OCI-LY3 (cell line): ENCODE results near the gene BABAM2.
"Not testable (repeated sequence)": the region's sequence is repeated elsewhere in the genome, so short reads cannot be mapped to it uniquely, and the experiment has no call there.

Source experiments
- H2AFZ ChIP-seq: fragments of 200-600, 300-600 bp; shearing (Covaris generic); 2 replicates; pipeline ENCODE4 v1.6.0; 2014; ENCODE audit warnings: antibody characterized with exemption, low read depth, low read length
- H3K27ac ChIP-seq: fragments of 200-600, 300-600 bp; sonication (generic); 2 replicates; pipeline ENCODE4 v1.5.1; 2014; ENCODE audit warnings: mild to moderate bottlenecking, low read length, moderate library complexity, mixed read lengths
- H3K27me3 ChIP-seq: fragments of 200-600, 300-600 bp; sonication (generic); 2 replicates; pipeline ENCODE4 v1.6.1; 2014; ENCODE audit warnings: low read depth, low read length, mixed read lengths
- H3K36me3 ChIP-seq: fragments of 200-600, 300-600 bp; sonication (generic); replicated peaks from 2 replicates; pipeline ENCODE3; 2014; ENCODE audit warnings: low read depth, low read length, mixed read lengths
- H3K4me1 ChIP-seq: fragments of 300-600, 200-600 bp; sonication (generic); 2 replicates; pipeline ENCODE4 v1.6.1; 2014; ENCODE audit warnings: low read length, mixed read lengths
- H3K4me2 ChIP-seq: fragments of 200-600, 300-600 bp; sonication (generic); 2 replicates; pipeline ENCODE4 v1.6.1; 2014; ENCODE audit warnings: low read length, mixed read lengths
- H3K4me3 ChIP-seq: fragments of 300-600, 200-600 bp; sonication (generic); 2 replicates; pipeline ENCODE4 v1.5.1; 2014; ENCODE audit warnings: antibody characterized with exemption, mild to moderate bottlenecking, low read length, moderate library complexity
- H3K79me2 ChIP-seq: fragments of 300-600, 200-600 bp; shearing (Covaris generic); 2 replicates; pipeline ENCODE4 v1.6.1; 2014; ENCODE audit warnings: mild to moderate bottlenecking, low read length, mixed read lengths
- H3K9ac ChIP-seq: fragments of 300-600, 200-600 bp; shearing (Covaris generic); 2 replicates; pipeline ENCODE4 v1.6.0; 2014; ENCODE audit warnings: mild to moderate bottlenecking, low read length, moderate library complexity
- H3K9me3 ChIP-seq: fragments of 200-600, 300-600 bp; shearing (Covaris generic); 2 replicates; pipeline ENCODE4 v1.6.1; 2014; ENCODE audit warnings: low read length, mixed read lengths; ENCODE audit not compliant: insufficient read depth
- H4K20me1 ChIP-seq: fragments of 200-600, 300-600 bp; sonication (generic); 2 replicates; pipeline ENCODE4 v1.6.1; 2016; ENCODE audit warnings: low read length, mixed read lengths; ENCODE audit not compliant: insufficient read depth
- EZH2phosphoT487 ChIP-seq: fragments of 200-600 bp; shearing (Covaris generic); IDR thresholded peaks from 2 replicates; pipeline ENCODE4 v1.6.1; 2018; ENCODE audit warnings: antibody characterized with exemption, mixed run types, low read depth
- TF ChIP-seq, protein P1 (sequence below): fragments of 200-600, 300-600 bp; sonication (generic); IDR thresholded peaks from 2 replicates; pipeline ENCODE4 v1.5.1; 2014; ENCODE audit warnings: antibody characterized with exemption, low read length, low read depth

Gene BABAM2

DNA sequence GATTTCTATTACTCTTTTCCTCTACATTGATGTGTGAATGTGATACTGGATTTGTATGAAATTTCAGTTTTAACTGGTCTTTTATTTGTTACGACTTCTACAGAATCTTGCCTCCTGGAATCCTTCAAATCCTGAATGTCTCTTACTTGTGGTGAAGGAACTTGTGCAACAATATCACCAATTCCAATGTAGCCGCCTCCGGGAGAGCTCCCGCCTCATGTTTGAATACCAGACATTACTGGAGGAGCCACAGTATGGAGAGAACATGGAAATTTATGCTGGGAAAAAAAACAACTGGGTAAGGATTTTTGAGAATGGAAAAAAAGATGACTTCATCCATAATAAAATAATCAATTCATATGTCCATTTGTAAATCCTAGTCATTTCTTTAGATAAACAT lies 134.6 kb downstream of the BABAM2 start:
- no peak overlapping the region for H2AFZ ChIP-seq
- no peak overlapping the region for H3K4me3 ChIP-seq
- no peaks in the 10 kb centered on the region for H4K20me1 ChIP-seq
- no peak overlapping the region for H3K9ac ChIP-seq
- H3K27me3 ChIP-seq: no peaks in the 10 kb centered on the region
- no peaks in the 10 kb centered on the region for H3K9me3 ChIP-seq
- no peaks in the 10 kb centered on the region for H3K79me2 ChIP-seq
- H3K36me3 ChIP-seq: no peaks in the 10 kb centered on the region
- H3K27ac ChIP-seq: no peak overlapping the region
- no peak for TF ChIP-seq EZH2phosphoT487
- TF ChIP-seq, protein P1, sequence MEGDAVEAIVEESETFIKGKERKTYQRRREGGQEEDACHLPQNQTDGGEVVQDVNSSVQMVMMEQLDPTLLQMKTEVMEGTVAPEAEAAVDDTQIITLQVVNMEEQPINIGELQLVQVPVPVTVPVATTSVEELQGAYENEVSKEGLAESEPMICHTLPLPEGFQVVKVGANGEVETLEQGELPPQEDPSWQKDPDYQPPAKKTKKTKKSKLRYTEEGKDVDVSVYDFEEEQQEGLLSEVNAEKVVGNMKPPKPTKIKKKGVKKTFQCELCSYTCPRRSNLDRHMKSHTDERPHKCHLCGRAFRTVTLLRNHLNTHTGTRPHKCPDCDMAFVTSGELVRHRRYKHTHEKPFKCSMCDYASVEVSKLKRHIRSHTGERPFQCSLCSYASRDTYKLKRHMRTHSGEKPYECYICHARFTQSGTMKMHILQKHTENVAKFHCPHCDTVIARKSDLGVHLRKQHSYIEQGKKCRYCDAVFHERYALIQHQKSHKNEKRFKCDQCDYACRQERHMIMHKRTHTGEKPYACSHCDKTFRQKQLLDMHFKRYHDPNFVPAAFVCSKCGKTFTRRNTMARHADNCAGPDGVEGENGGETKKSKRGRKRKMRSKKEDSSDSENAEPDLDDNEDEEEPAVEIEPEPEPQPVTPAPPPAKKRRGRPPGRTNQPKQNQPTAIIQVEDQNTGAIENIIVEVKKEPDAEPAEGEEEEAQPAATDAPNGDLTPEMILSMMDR: no peak
- no peak overlapping the region for H3K4me2 ChIP-seq
- no peaks in the 10 kb centered on the region for H3K4me1 ChIP-seq

GRCh38 chr2:28026230-28026629 lies 135.7 kb downstream of the BABAM2 start:
- H4K20me1 ChIP-seq, H3K27ac ChIP-seq, H3K4me3 ChIP-seq, H3K79me2 ChIP-seq, H2AFZ ChIP-seq, H3K9ac ChIP-seq, H3K9me3 ChIP-seq, H3K4me1 ChIP-seq, H3K4me2 ChIP-seq, H3K27me3 ChIP-seq, H3K36me3 ChIP-seq: not testable (repeated sequence)

DNA sequence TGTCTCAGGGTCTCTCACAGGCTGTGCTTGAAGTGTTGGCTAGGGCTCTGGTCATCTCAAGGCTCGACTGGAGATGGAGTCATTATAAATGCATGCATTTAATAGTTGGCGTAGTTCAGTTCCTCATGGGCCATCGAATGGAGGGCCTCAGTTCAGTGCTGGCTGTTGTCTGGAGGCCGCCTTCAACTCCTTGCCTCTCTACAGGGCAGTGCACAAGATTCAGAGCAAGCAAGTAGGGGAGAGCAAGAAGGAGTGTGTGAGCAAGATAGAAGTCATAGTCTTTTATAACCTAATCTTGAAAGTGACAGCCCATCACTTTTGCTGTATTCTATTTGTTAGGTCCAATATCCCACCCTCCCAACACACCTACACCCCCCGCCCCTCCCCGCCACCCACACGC lies 137.5 kb downstream of the BABAM2 start:
- Histone ChIP-seq H3K4me1 (no peaks in the 10 kb centered on the region), H3K9me3 (no peaks in the 10 kb centered on the region), H3K36me3 (no peaks in the 10 kb centered on the region), H2AFZ (no peak overlapping the region), H3K27ac (no peak overlapping the region), H3K79me2 (no peaks in the 10 kb centered on the region), H3K4me3 (no peak overlapping the region), H3K9ac (no peak overlapping the region), H4K20me1 (no peaks in the 10 kb centered on the region), H3K4me2 (no peak overlapping the region), H3K27me3 (no peaks in the 10 kb centered on the region)
- TF ChIP-seq EZH2phosphoT487: no peak
- TF ChIP-seq, protein P1: no peak

- no peak overlapping the region for H3K4me3 ChIP-seq
- no peak overlapping the region for H2AFZ ChIP-seq
- H4K20me1 ChIP-seq: no peaks in the 10 kb centered on the region
- H3K9ac ChIP-seq: no peak overlapping the region
- TF ChIP-seq, protein P1: no peak
- TF ChIP-seq EZH2phosphoT487: no peak
- no peaks in the 10 kb centered on the region for H3K27me3 ChIP-seq
- no peaks in the 10 kb centered on the region for H3K36me3 ChIP-seq
- H3K4me2 ChIP-seq: no peak overlapping the region
- H3K4me1 ChIP-seq: no peaks in the 10 kb centered on the region
- no peak overlapping the region for H3K27ac ChIP-seq
- H3K79me2 ChIP-seq: no peaks in the 10 kb centered on the region
- H3K9me3 ChIP-seq: no peaks in the 10 kb centered on the region
These were observed 140.1 kb downstream of the BABAM2 start for GRCh38 chr2:28030600-28030999.

- no peak overlapping the region for H3K4me2 ChIP-seq
- H3K4me1 ChIP-seq: no peaks in the 10 kb centered on the region
- no peak overlapping the region for H3K9ac ChIP-seq
- H3K27me3 ChIP-seq: no peaks in the 10 kb centered on the region
- no peaks in the 10 kb centered on the region for H3K36me3 ChIP-seq
- H4K20me1 ChIP-seq: no peaks in the 10 kb centered on the region
- no peak overlapping the region for H3K4me3 ChIP-seq
- H3K27ac ChIP-seq: no peak overlapping the region
- no peak overlapping the region for H2AFZ ChIP-seq
- TF ChIP-seq EZH2phosphoT487: no peak
- TF ChIP-seq, protein P1: no peak
- H3K79me2 ChIP-seq: no peaks in the 10 kb centered on the region
- no peaks in the 10 kb centered on the region for H3K9me3 ChIP-seq
These were observed 142.3 kb downstream of the BABAM2 start for GRCh38 chr2:28032816-28033215.
